Parathyroid adenoma (tissue), 2 donors: ENCODE measurements around the gene DDHD1.
"Not testable (repeated sequence)": the region's sequence is repeated elsewhere in the genome, so short reads cannot be mapped to it uniquely, and the experiment has no call there.

ENCODE experiments used
- H2AFZ ChIP-seq: fragments of 300-600 bp; sonication (generic); one replicate; pipeline ENCODE4 v1.7.0; 2017; ENCODE audit warnings: antibody characterized with exemption, mild to moderate bottlenecking
- H3K27ac ChIP-seq: fragments of 300-600 bp; sonication (generic); one replicate; pipeline ENCODE4 v1.7.0; 2017
- H3K27me3 ChIP-seq: fragments of 300-600 bp; sonication (generic); one replicate; pipeline ENCODE4 v1.7.0; 2017; ENCODE audit warnings: low read length; ENCODE audit not compliant: control insufficient read depth, insufficient read depth
- H3K36me3 ChIP-seq: fragments of 300-600 bp; sonication (generic); one replicate; pipeline ENCODE4 v1.7.0; 2017; ENCODE audit warnings: low read length; ENCODE audit not compliant: control insufficient read depth, insufficient read depth
- H3K4me1 ChIP-seq: fragments of 300-600 bp; sonication (generic); one replicate; pipeline ENCODE4 v1.7.0; 2017; ENCODE audit warnings: control low read depth
- H3K4me2 ChIP-seq: fragments of 300-600 bp; sonication (generic); one replicate; pipeline ENCODE4 v1.7.0; 2017; ENCODE audit warnings: low read length
- H3K4me3 ChIP-seq: fragments of 300-600 bp; sonication (generic); one replicate; pipeline ENCODE4 v1.7.0; 2017; ENCODE audit warnings: low read depth, low read length
- H3K79me2 ChIP-seq: fragments of 300-600 bp; sonication (generic); one replicate; pipeline ENCODE4 v1.7.0; 2017; ENCODE audit warnings: control low read depth
- H3K9ac ChIP-seq: fragments of 300-600 bp; sonication (generic); one replicate; pipeline ENCODE4 v1.7.0; 2017; ENCODE audit warnings: mild to moderate bottlenecking
- H3K9me3 ChIP-seq: fragments of 300-600 bp; sonication (generic); one replicate; pipeline ENCODE4 v1.7.0; 2017; ENCODE audit warnings: low read length; ENCODE audit not compliant: control insufficient read depth
- TF ChIP-seq, protein P1 (sequence below): fragments of 300-600 bp; sonication (generic); IDR thresholded peaks from one replicate; pipeline ENCODE4 v1.7.0; 2017; ENCODE audit warnings: antibody characterized with exemption, mild to moderate bottlenecking
- donor health status: primary hyperparathyroidism.

Gene DDHD1

DNA sequence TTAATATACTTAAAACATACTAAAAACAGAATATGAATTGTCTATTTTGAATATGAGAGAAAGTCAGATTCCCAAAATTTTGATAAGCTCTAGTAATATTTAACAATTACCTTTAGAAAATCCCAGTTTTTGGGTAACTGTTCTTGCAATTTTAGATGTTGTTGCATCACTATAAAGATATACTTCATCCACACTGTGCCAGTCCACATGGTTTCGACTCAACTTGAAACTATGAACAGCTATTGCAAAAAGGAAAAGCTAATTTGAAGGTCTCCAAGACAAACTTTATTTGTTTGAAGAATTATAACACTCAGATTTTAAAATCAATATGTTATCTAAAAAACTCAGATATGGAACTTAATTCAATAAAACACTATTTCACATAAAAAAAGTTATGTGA is 59.9 kb downstream of the DDHD1 start:
- no peak overlapping the region for H2AFZ ChIP-seq
- H3K27ac ChIP-seq: no peak overlapping the region
- no peaks in the 10 kb centered on the region for H3K27me3 ChIP-seq
- H3K9me3 ChIP-seq: no peaks in the 10 kb centered on the region
- peaks cover 2% of the 10 kb centered on the region for H3K79me2 ChIP-seq
- H3K36me3 ChIP-seq: no peaks in the 10 kb centered on the region
- H3K4me2 ChIP-seq: no peak overlapping the region
- no peaks in the 10 kb centered on the region for H3K4me1 ChIP-seq
- H3K4me3 ChIP-seq: no peak overlapping the region
- TF ChIP-seq, protein P1, sequence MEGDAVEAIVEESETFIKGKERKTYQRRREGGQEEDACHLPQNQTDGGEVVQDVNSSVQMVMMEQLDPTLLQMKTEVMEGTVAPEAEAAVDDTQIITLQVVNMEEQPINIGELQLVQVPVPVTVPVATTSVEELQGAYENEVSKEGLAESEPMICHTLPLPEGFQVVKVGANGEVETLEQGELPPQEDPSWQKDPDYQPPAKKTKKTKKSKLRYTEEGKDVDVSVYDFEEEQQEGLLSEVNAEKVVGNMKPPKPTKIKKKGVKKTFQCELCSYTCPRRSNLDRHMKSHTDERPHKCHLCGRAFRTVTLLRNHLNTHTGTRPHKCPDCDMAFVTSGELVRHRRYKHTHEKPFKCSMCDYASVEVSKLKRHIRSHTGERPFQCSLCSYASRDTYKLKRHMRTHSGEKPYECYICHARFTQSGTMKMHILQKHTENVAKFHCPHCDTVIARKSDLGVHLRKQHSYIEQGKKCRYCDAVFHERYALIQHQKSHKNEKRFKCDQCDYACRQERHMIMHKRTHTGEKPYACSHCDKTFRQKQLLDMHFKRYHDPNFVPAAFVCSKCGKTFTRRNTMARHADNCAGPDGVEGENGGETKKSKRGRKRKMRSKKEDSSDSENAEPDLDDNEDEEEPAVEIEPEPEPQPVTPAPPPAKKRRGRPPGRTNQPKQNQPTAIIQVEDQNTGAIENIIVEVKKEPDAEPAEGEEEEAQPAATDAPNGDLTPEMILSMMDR: no peak
- H3K9ac ChIP-seq: no peak overlapping the region

- H3K4me3 ChIP-seq: no peak overlapping the region
- no peaks in the 10 kb centered on the region for H3K27me3 ChIP-seq
- no peak overlapping the region for H2AFZ ChIP-seq
- H3K9me3 ChIP-seq: no peaks in the 10 kb centered on the region
- no peaks in the 10 kb centered on the region for H3K36me3 ChIP-seq
- H3K4me2 ChIP-seq: no peak overlapping the region
- H3K27ac ChIP-seq: no peak overlapping the region
- no peak overlapping the region for H3K9ac ChIP-seq
- H3K79me2 ChIP-seq: peaks cover 2% of the 10 kb centered on the region
- peaks cover 2% of the 10 kb centered on the region for H3K4me1 ChIP-seq
- TF ChIP-seq, protein P1: no peak
Measured at GRCh38 chr14:53090853-53091252, 62.3 kb downstream of the DDHD1 start.

DNA sequence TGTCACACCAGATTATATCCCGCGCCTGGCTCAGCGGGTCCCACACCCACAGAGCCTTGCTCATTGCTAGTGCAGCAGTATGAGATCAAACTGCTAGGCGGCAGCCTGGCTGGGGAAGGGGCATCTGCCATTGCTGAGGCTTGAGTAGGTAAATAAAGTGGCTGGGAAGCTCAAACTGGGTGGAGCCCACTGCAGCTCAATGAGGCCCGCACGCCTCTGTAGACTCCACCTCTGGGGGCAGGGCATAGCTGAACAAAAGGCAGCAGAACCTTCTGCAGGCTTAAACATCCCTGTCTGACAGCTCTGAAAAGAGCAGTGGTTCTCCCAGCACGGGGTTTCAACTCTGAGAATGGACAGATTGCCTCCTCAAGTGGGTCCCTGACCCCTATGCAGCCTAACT is 68.2 kb downstream of the DDHD1 start:
- not testable (repeated sequence) for H3K4me1 ChIP-seq, H3K4me2 ChIP-seq, H3K4me3 ChIP-seq, H3K36me3 ChIP-seq, H3K9me3 ChIP-seq, H3K27me3 ChIP-seq, H3K9ac ChIP-seq, H2AFZ ChIP-seq, H3K79me2 ChIP-seq, H3K27ac ChIP-seq

DNA sequence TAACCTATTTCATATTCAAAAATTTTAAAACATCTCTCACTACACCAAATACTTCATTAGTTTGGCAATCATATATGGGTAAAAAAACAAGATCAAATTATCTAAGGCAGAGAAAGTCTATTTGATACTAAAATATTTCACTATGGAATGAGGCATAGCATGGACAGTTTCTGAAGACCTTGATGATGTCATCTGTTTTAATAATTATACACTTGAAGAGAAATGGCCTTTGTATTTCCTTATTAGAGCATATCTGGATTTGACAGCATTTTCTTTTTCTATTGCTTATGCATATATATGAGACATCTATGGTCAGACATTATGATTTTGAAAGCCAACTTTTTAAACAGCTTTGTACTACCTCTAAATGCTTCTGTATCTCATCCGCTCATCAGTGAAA is 88.6 kb downstream of the DDHD1 start:
- Histone ChIP-seq H3K4me3 (no peak overlapping the region), H3K27me3 (no peaks in the 10 kb centered on the region), H3K36me3 (no peaks in the 10 kb centered on the region), H3K9me3 (no peaks in the 10 kb centered on the region), H3K4me2 (no peak overlapping the region), H3K4me1 (no peaks in the 10 kb centered on the region), H2AFZ (no peak overlapping the region), H3K27ac (no peak overlapping the region), H3K79me2 (no peaks in the 10 kb centered on the region), H3K9ac (no peak overlapping the region)
- TF ChIP-seq, protein P1: no peak

DNA sequence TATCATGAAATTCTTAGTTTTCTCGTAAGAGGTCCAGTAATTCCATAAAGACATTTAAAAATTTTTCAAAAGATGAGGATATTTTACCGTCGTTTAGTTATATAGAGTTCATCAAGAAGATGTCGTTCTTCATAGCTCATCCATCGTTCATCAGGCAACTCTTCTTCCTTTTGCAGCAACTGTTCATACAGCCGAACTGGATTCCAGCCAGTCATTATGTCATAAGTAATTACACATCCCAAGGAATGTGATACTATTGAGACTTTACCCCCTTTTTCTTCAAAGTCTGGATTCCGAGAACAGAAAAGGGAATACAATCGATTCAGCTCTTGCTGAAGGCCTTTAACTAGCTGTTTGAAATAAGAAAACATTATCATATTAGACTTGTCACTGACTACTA is 90.3 kb downstream of the DDHD1 start:
- Histone ChIP-seq H2AFZ (no peak overlapping the region), H3K9me3 (no peaks in the 10 kb centered on the region), H3K4me1 (no peaks in the 10 kb centered on the region), H3K79me2 (no peaks in the 10 kb centered on the region), H3K36me3 (no peaks in the 10 kb centered on the region), H3K27me3 (no peaks in the 10 kb centered on the region), H3K4me2 (no peak overlapping the region), H3K9ac (no peak overlapping the region), H3K27ac (no peak overlapping the region), H3K4me3 (no peak overlapping the region)
- TF ChIP-seq, protein P1: no peak
